ENCODE measurements around the gene APOL2.

The APOL2 gene

GRCh38 chr22:36180928-36181327, 58.4 kb downstream of the APOL2 start:
- peaks cover 0 to 11% (median 0%) of the 10 kb centered on the region in 11 experiments; a peak in 3 of 22 replicates for H3K9me3 ChIP-seq (replicated peaks in 1 of 11)
- no peak overlapping the region for H3K4me2 ChIP-seq
- H3K4me3 ChIP-seq, result no peak overlapping the region
- no peak overlapping the region for H3K9ac ChIP-seq
- H3K27me3 ChIP-seq, result no peaks in the 10 kb centered on the region
- no peaks in the 10 kb centered on the region for H3K36me3 ChIP-seq
- H3K4me1 ChIP-seq, result peaks cover 0 to 17% (median 7%) of the 10 kb centered on the region in 10 experiments; a peak in 12 of 20 replicates
- no peaks in the 10 kb centered on the region; a peak in 1 of 22 replicates for H4K20me1 ChIP-seq
- no peak for TF ChIP-seq Cebpa-rat (IDR thresholded peaks at IDR 0.05)
- no peak overlapping the region for H3K27ac ChIP-seq

- no peaks in the 10 kb centered on the region for H3K27me3 ChIP-seq
- H4K20me1 ChIP-seq, result no peaks in the 10 kb centered on the region; a peak in 1 of 22 replicates
- H3K9ac ChIP-seq, result no peak overlapping the region
- peaks cover 0 to 17% (median 4%) of the 10 kb centered on the region in 10 experiments; a peak in 12 of 20 replicates for H3K4me1 ChIP-seq
- no peaks in the 10 kb centered on the region for H3K36me3 ChIP-seq
- H3K27ac ChIP-seq, result no peak overlapping the region
- TF ChIP-seq Cebpa-rat (IDR thresholded peaks at IDR 0.05), result no peak
- H3K9me3 ChIP-seq (replicated peaks in 1 of 11), result peaks cover 0 to 11% (median 0%) of the 10 kb centered on the region in 11 experiments; a peak in 3 of 22 replicates
- peak overlapping the region in 3 of 11 experiments; percentile 15 to 56 (median 26); a peak in 3 of 22 replicates for H3K4me2 ChIP-seq
- H3K4me3 ChIP-seq, result no peak overlapping the region
These were observed 59.1 kb downstream of the APOL2 start for GRCh38 chr22:36180038-36180880.

- Histone ChIP-seq H3K4me2 (no peak overlapping the region), H3K9ac (no peak overlapping the region), H3K4me3 (no peak overlapping the region), H3K36me3 (no peaks in the 10 kb centered on the region), H3K27me3 (no peaks in the 10 kb centered on the region), H4K20me1 (no peaks in the 10 kb centered on the region; a peak in 1 of 22 replicates), H3K9me3 (replicated peaks in 1 of 11) (peaks cover 0 to 11% (median 0%) of the 10 kb centered on the region in 11 experiments; a peak in 3 of 22 replicates), H3K27ac (no peak overlapping the region), H3K4me1 (peaks cover 0 to 17% (median 0%) of the 10 kb centered on the region in 10 experiments; a peak in 6 of 20 replicates)
- no peak for TF ChIP-seq Cebpa-rat (IDR thresholded peaks at IDR 0.05)
These were observed 62.2 kb downstream of the APOL2 start for GRCh38 chr22:36177160-36177559.
